Measurements from ENCODE around the gene FAAP20.
"Not testable (repeated sequence)": the region's sequence is repeated elsewhere in the genome, so short reads cannot be mapped to it uniquely, and the experiment has no call there.

The FAAP20 gene

GRCh38 chr1:2157856-2158255 is 36.7 kb downstream of the FAAP20 start:
- H3K9me3 Mint-ChIP-seq = peaks cover 4% of the 10 kb centered on the region
- DNase-seq (no peak), ATAC-seq (no peak)
- H3K27me3 Mint-ChIP-seq = no peaks in the 10 kb centered on the region
- peaks cover 9% of the 10 kb centered on the region for H3K4me1 Mint-ChIP-seq
- no peak overlapping the region for H3K27ac Mint-ChIP-seq
- peaks cover under 1% of the 10 kb centered on the region for H3K36me3 Mint-ChIP-seq (ENCODE audit: low read depth)
- no peak overlapping the region for H3K4me3 Mint-ChIP-seq

- no peaks in the 10 kb centered on the region for H3K36me3 Mint-ChIP-seq (ENCODE audit: low read depth)
- no peak overlapping the region for H3K4me3 Mint-ChIP-seq
- no peak for DNase-seq
- no peak overlapping the region for H3K27ac Mint-ChIP-seq
- H3K9me3 Mint-ChIP-seq = peaks cover 4% of the 10 kb centered on the region
- ATAC-seq = no peak
- peaks cover 10% of the 10 kb centered on the region for H3K4me1 Mint-ChIP-seq
- no peaks in the 10 kb centered on the region for H3K27me3 Mint-ChIP-seq
Observed at GRCh38 chr1:2156866-2157265, 37.7 kb downstream of the FAAP20 start.

- H3K27ac Mint-ChIP-seq = no peak overlapping the region
Observed at GRCh38 chr1:2155788-2156187, 38.8 kb downstream of the FAAP20 start.

GRCh38 chr1:2155147-2155598 is 39.4 kb downstream of the FAAP20 start:
- DNase-seq (no peak), ATAC-seq (no peak)
- H3K36me3 Mint-ChIP-seq (ENCODE audit: low read depth) = no peaks in the 10 kb centered on the region
- H3K27me3 Mint-ChIP-seq = no peaks in the 10 kb centered on the region
- H3K4me1 Mint-ChIP-seq = peaks cover 17% of the 10 kb centered on the region
- H3K4me3 Mint-ChIP-seq = no peak overlapping the region
- H3K9me3 Mint-ChIP-seq = peaks cover 4% of the 10 kb centered on the region
- H3K27ac Mint-ChIP-seq = no peak overlapping the region

More at GRCh38 chr1:2155788-2156187, 38.8 kb downstream of the FAAP20 start:
- peaks cover 15% of the 10 kb centered on the region for H3K4me1 Mint-ChIP-seq
- ATAC-seq (no peak), DNase-seq (no peak)
- no peaks in the 10 kb centered on the region for H3K36me3 Mint-ChIP-seq (ENCODE audit: low read depth)
- no peaks in the 10 kb centered on the region for H3K27me3 Mint-ChIP-seq
- no peak overlapping the region for H3K4me3 Mint-ChIP-seq
- H3K9me3 Mint-ChIP-seq = peaks cover 4% of the 10 kb centered on the region

GRCh38 chr1:2154022-2154421 is 40.5 kb downstream of the FAAP20 start:
- Mint-ChIP-seq H3K4me3 (no peak overlapping the region), H3K27me3 (no peaks in the 10 kb centered on the region), H3K27ac (no peak overlapping the region), H3K36me3 (ENCODE audit: low read depth) (no peaks in the 10 kb centered on the region), H3K4me1 (peaks cover 17% of the 10 kb centered on the region), H3K9me3 (peaks cover 4% of the 10 kb centered on the region)
- ATAC-seq = no peak
- no peak for DNase-seq

- no peaks in the 10 kb centered on the region for H3K27me3 Mint-ChIP-seq
- H3K9me3 Mint-ChIP-seq = peaks cover 4% of the 10 kb centered on the region
- peaks cover 17% of the 10 kb centered on the region for H3K4me1 Mint-ChIP-seq
- H3K27ac Mint-ChIP-seq = no peak overlapping the region
- no peaks in the 10 kb centered on the region for H3K36me3 Mint-ChIP-seq (ENCODE audit: low read depth)
- ATAC-seq (peak; percentile 41), DNase-seq (no peak)
- no peak overlapping the region for H3K4me3 Mint-ChIP-seq
Observed at GRCh38 chr1:2152954-2153353, 41.6 kb downstream of the FAAP20 start.

GRCh38 chr1:2151911-2152310 is 42.7 kb downstream of the FAAP20 start:
- Mint-ChIP-seq H3K27ac (no peak overlapping the region), H3K4me1 (peaks cover 17% of the 10 kb centered on the region), H3K27me3 (no peaks in the 10 kb centered on the region), H3K9me3 (peaks cover 4% of the 10 kb centered on the region), H3K4me3 (no peak overlapping the region), H3K36me3 (ENCODE audit: low read depth) (no peaks in the 10 kb centered on the region)
- ATAC-seq = no peak
- DNase-seq = no peak

- H3K27ac Mint-ChIP-seq = no peak overlapping the region
- H3K4me3 Mint-ChIP-seq = no peak overlapping the region
- peaks cover 17% of the 10 kb centered on the region for H3K4me1 Mint-ChIP-seq
- DNase-seq (no peak), ATAC-seq (no peak)
- peaks cover 4% of the 10 kb centered on the region for H3K9me3 Mint-ChIP-seq
- no peaks in the 10 kb centered on the region for H3K27me3 Mint-ChIP-seq
- no peaks in the 10 kb centered on the region for H3K36me3 Mint-ChIP-seq (ENCODE audit: low read depth)
Observed at GRCh38 chr1:2151252-2151651, 43.3 kb downstream of the FAAP20 start.

GRCh38 chr1:2150801-2151200 is 43.8 kb downstream of the FAAP20 start:
- ATAC-seq (no peak), DNase-seq (no peak)
- Mint-ChIP-seq H3K27ac (no peak overlapping the region), H3K27me3 (no peaks in the 10 kb centered on the region), H3K4me3 (no peak overlapping the region), H3K4me1 (peaks cover 17% of the 10 kb centered on the region), H3K9me3 (peaks cover 4% of the 10 kb centered on the region), H3K36me3 (ENCODE audit: low read depth) (no peaks in the 10 kb centered on the region)

GRCh38 chr1:2148691-2149090 is 45.9 kb downstream of the FAAP20 start:
- Mint-ChIP-seq H3K4me1 (peaks cover 17% of the 10 kb centered on the region), H3K36me3 (ENCODE audit: low read depth) (no peaks in the 10 kb centered on the region), H3K27ac (no peak overlapping the region), H3K27me3 (no peaks in the 10 kb centered on the region), H3K9me3 (no peaks in the 10 kb centered on the region), H3K4me3 (no peak overlapping the region)
- ATAC-seq = peak; percentile 57
- DNase-seq = peak; percentile 42

GRCh38 chr1:2147869-2148268 is 46.7 kb downstream of the FAAP20 start:
- H3K27ac Mint-ChIP-seq; H3K9me3 Mint-ChIP-seq; H3K36me3 Mint-ChIP-seq (ENCODE audit: low read depth); H3K4me3 Mint-ChIP-seq; ATAC-seq; DNase-seq; H3K27me3 Mint-ChIP-seq: not testable (repeated sequence)
- peaks cover 11% of the 10 kb centered on the region for H3K4me1 Mint-ChIP-seq

- no peak for ATAC-seq
- Mint-ChIP-seq H3K9me3 (no peaks in the 10 kb centered on the region), H3K36me3 (ENCODE audit: low read depth) (no peaks in the 10 kb centered on the region)
Observed at GRCh38 chr1:2146836-2147517, 47.6 kb downstream of the FAAP20 start.

GRCh38 chr1:2145946-2146835 is 48.4 kb downstream of the FAAP20 start:
- DNase-seq (no peak), ATAC-seq (peak; percentile 54)
- Mint-ChIP-seq H3K4me1 (peaks cover 5% of the 10 kb centered on the region), H3K27me3 (no peaks in the 10 kb centered on the region), H3K27ac (no peak overlapping the region), H3K36me3 (ENCODE audit: low read depth) (no peaks in the 10 kb centered on the region), H3K9me3 (no peaks in the 10 kb centered on the region), H3K4me3 (no peak overlapping the region)

More at GRCh38 chr1:2146836-2147517, 47.6 kb downstream of the FAAP20 start:
- DNase-seq = no peak
- no peak overlapping the region for H3K27ac Mint-ChIP-seq
- no peak overlapping the region for H3K4me3 Mint-ChIP-seq
- H3K27me3 Mint-ChIP-seq = no peaks in the 10 kb centered on the region
- peaks cover 7% of the 10 kb centered on the region for H3K4me1 Mint-ChIP-seq

GRCh38 chr1:2144501-2145090 is 50.0 kb downstream of the FAAP20 start:
- H3K4me1 Mint-ChIP-seq = peaks cover 5% of the 10 kb centered on the region
- no peak overlapping the region for H3K27ac Mint-ChIP-seq
- no peaks in the 10 kb centered on the region for H3K36me3 Mint-ChIP-seq (ENCODE audit: low read depth)
- H3K27me3 Mint-ChIP-seq = no peaks in the 10 kb centered on the region
- H3K4me3 Mint-ChIP-seq = no peak overlapping the region
- DNase-seq = no peak
- H3K9me3 Mint-ChIP-seq = no peaks in the 10 kb centered on the region
- ATAC-seq = no peak
